HG03095 (cell line): Measurements from ENCODE around the gene DDAH1.
A peak's percentile ranks its signal among the peaks of the same experiment; 100 is the strongest.

ENCODE experiments used
- ATAC-seq: cut with Tn5 transposase; IDR thresholded peaks from one replicate; pipeline ENCODE4 v1.9.1; 2021; ENCODE audit warnings: moderate library complexity; ENCODE audit not compliant: unreplicated experiment

Gene DDAH1

GRCh38 chr1:85311818-85312217, 153.1 kb downstream of the DDAH1 start:
- no peak for ATAC-seq

- no peak for ATAC-seq
Measured at GRCh38 chr1:85308833-85309350, 156.1 kb downstream of the DDAH1 start.

GRCh38 chr1:85307987-85308832, 156.7 kb downstream of the DDAH1 start:
- peak; percentile 93 for ATAC-seq

GRCh38 chr1:85306236-85306635, 158.7 kb downstream of the DDAH1 start:
- no peak for ATAC-seq

GRCh38 chr1:85303440-85304162, 161.4 kb downstream of the DDAH1 start:
- ATAC-seq = no peak

- no peak for ATAC-seq
Measured at GRCh38 chr1:85300140-85300539, 164.8 kb downstream of the DDAH1 start.

- ATAC-seq = peak; percentile 81
Measured at GRCh38 chr1:85297855-85298629, 166.9 kb downstream of the DDAH1 start.

GRCh38 chr1:85297538-85297854, 167.5 kb downstream of the DDAH1 start:
- ATAC-seq = no peak

GRCh38 chr1:85296980-85297379, 168.0 kb downstream of the DDAH1 start:
- ATAC-seq = no peak

- ATAC-seq = no peak
Measured at GRCh38 chr1:85295654-85296053, 169.3 kb downstream of the DDAH1 start.

GRCh38 chr1:85295006-85295431, 169.9 kb downstream of the DDAH1 start:
- no peak for ATAC-seq

- no peak for ATAC-seq
Measured at GRCh38 chr1:85290826-85291225, 174.1 kb downstream of the DDAH1 start.

- ATAC-seq = peak; percentile 70
Measured at GRCh38 chr1:85289848-85290335, 175.1 kb downstream of the DDAH1 start.

- peak; percentile 34 for ATAC-seq
Measured at GRCh38 chr1:85289207-85289847, 175.6 kb downstream of the DDAH1 start.

GRCh38 chr1:85284202-85284601, 180.8 kb downstream of the DDAH1 start:
- no peak for ATAC-seq

- no peak for ATAC-seq
Measured at GRCh38 chr1:85283475-85284199, 181.3 kb downstream of the DDAH1 start.

GRCh38 chr1:85282424-85282823, 182.5 kb downstream of the DDAH1 start:
- no peak for ATAC-seq

- ATAC-seq = no peak
Measured at GRCh38 chr1:85280636-85281035, 184.3 kb downstream of the DDAH1 start.

GRCh38 chr1:85279458-85280080, 185.4 kb downstream of the DDAH1 start:
- no peak for ATAC-seq
